ENCODE results near the gene KRTAP5-1. TPM values are rescaled to one million over a fixed set of nuclear protein-coding genes. Genes with fewer than 3 reads are reported as not detected.

Gene KRTAP5-1
- polyA plus RNA-seq, 2 of the 4 experiments (the other 2 are of a cell fraction): not detected

DNA sequence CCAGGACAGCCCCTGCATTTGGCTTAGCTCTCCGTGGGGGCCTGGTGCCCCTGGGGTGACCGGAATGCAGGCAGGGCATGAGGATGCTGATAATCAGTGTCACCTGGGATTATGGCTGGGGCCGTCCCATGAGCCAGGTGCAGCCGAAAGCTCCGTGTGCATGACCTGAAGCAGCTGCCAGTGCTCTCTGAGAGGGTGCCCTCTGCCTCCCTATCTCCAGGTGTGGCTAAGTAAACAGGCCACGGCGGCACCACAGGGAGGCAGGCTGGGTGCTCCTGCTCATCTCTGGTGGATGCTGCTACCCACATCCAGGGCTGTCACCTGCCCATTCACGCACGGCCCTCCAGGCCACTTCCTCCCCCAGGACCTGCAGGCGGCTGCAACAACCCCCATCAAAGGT lies 42.8 kb downstream of the KRTAP5-1 start:
- FAIRE-seq: no peak
- TF ChIP-seq MAZ (IDR thresholded peaks at IDR 0.05; ENCODE audit: borderline replicate concordance, low read depth, low read length) (no peak), CHD4 (IDR thresholded peaks at IDR 0.05; ENCODE audit: borderline replicate concordance) (no peak), NFE2L2 (conservative IDR thresholded peaks at IDR 0.05; ENCODE audit: low read length) (no peak), HOXB13 (CRISPR knock-in tag; IDR thresholded peaks at IDR 0.05; ENCODE audit: low read depth) (no peak), FOSB (CRISPR knock-in tag; IDR thresholded peaks at IDR 0.05) (no peak), HDAC2 (IDR thresholded peaks at IDR 0.05) (no peak), BHLHE40 (IDR thresholded peaks at IDR 0.05; ENCODE audit: low read depth, low read length) (no peak)
- TF ChIP-seq, protein P1, sequence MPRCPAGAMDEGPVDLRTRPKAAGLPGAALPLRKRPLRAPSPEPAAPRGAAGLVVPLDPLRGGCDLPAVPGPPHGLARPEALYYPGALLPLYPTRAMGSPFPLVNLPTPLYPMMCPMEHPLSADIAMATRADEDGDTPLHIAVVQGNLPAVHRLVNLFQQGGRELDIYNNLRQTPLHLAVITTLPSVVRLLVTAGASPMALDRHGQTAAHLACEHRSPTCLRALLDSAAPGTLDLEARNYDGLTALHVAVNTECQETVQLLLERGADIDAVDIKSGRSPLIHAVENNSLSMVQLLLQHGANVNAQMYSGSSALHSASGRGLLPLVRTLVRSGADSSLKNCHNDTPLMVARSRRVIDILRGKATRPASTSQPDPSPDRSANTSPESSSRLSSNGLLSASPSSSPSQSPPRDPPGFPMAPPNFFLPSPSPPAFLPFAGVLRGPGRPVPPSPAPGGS (IDR thresholded peaks at IDR 0.05): no peak
- TF ChIP-seq, protein P2, sequence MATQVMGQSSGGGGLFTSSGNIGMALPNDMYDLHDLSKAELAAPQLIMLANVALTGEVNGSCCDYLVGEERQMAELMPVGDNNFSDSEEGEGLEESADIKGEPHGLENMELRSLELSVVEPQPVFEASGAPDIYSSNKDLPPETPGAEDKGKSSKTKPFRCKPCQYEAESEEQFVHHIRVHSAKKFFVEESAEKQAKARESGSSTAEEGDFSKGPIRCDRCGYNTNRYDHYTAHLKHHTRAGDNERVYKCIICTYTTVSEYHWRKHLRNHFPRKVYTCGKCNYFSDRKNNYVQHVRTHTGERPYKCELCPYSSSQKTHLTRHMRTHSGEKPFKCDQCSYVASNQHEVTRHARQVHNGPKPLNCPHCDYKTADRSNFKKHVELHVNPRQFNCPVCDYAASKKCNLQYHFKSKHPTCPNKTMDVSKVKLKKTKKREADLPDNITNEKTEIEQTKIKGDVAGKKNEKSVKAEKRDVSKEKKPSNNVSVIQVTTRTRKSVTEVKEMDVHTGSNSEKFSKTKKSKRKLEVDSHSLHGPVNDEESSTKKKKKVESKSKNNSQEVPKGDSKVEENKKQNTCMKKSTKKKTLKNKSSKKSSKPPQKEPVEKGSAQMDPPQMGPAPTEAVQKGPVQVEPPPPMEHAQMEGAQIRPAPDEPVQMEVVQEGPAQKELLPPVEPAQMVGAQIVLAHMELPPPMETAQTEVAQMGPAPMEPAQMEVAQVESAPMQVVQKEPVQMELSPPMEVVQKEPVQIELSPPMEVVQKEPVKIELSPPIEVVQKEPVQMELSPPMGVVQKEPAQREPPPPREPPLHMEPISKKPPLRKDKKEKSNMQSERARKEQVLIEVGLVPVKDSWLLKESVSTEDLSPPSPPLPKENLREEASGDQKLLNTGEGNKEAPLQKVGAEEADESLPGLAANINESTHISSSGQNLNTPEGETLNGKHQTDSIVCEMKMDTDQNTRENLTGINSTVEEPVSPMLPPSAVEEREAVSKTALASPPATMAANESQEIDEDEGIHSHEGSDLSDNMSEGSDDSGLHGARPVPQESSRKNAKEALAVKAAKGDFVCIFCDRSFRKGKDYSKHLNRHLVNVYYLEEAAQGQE (IDR thresholded peaks at IDR 0.05): no peak
- TF ChIP-seq, protein P3, sequence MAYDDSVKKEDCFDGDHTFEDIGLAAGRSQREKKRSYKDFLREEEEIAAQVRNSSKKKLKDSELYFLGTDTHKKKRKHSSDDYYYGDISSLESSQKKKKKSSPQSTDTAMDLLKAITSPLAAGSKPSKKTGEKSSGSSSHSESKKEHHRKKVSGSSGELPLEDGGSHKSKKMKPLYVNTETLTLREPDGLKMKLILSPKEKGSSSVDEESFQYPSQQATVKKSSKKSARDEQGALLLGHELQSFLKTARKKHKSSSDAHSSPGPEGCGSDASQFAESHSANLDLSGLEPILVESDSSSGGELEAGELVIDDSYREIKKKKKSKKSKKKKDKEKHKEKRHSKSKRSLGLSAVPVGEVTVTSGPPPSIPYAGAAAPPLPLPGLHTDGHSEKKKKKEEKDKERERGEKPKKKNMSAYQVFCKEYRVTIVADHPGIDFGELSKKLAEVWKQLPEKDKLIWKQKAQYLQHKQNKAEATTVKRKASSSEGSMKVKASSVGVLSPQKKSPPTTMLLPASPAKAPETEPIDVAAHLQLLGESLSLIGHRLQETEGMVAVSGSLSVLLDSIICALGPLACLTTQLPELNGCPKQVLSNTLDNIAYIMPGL (CRISPR knock-in tag; IDR thresholded peaks at IDR 0.05; ENCODE audit: borderline replicate concordance): no peak
- DNase-seq (ENCODE audit: low read depth in 1 of 2, low spot score in 1 of 2): no peak
- Histone ChIP-seq H3K27ac (no peak overlapping the region), H3K9me3 (no peaks in the 10 kb centered on the region), H3K4me1 (peaks cover 2% of the 10 kb centered on the region; the same call in 1 of the 3 replicates), H3K4me2 (no peak overlapping the region), H3K4me3 (no peak overlapping the region)
- ChIA-PET POLR2A (no interaction called here), CTCF (interaction anchor here (1.4 to 15.0 kb wide), 4 partner anchors 25 to 151 kb away, joined by 3 to 719 read pairs (median 7); partner anchors contain the start of gene DUSP8)
- WGBS (ENCODE audit: missing lambda C conversion rate): 50% methylated on average over 2 of the region's 10 CpGs
- ATAC-seq: no peak

DNA sequence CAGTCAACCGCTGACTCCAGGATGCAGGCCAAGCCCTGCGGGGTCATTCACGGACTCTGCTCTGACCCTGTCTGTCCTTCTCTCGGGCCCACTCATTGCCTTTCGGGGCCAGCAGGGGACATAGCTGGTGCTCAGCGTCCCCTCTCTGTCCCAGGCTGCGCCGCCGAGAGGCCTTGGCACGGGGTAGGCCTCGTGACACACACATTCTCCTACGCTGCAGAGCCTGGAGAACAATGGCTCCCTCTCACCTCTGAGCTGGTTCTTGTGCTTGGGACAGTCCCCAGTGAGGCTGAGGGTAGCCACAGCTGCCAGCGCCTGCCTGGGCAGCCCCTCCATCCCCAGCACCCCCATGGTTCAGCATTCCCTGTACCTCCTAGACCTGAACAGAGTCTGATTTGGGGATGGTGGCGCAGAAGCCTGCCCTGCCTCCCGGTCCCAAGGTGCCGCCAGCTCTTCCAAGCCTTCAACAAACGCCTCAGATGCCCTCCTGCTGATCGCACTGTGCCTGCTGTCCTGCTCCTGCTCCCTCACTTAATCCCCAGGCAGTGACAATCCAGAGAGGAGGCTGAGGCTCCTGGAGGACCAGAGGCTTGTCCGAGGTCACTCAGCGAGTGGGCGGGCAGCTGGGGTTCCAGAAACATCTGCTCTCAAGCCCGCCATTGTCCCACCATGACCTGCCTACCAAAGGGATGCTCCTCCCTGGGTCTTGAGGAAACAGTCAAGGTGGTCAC lies 43.4 kb downstream of the KRTAP5-1 start:
- DNase-seq (ENCODE audit: low read depth in 1 of 2, low spot score in 1 of 2) (no peak), FAIRE-seq (no peak), ATAC-seq (peak; percentile 11 to 39; a peak in 3 of 6 replicates)
- H3K4me3 ChIP-seq: no peak overlapping the region
- POLR2A ChIA-PET: no interaction called here
- CTCF ChIA-PET: interaction anchor here (1.4 to 15.0 kb wide), 3 partner anchors 26 to 111 kb away, joined by 5 to 719 read pairs (median 9); partner anchors contain the start of gene DUSP8
- H3K27ac ChIP-seq: no peak overlapping the region
- TF ChIP-seq JUNB (IDR thresholded peaks at IDR 0.05): no peak
- no peaks in the 10 kb centered on the region for H3K4me1 ChIP-seq
- H3K4me2 ChIP-seq: no peak overlapping the region
- 83% methylated on average over 19 of the region's 22 CpGs for WGBS (ENCODE audit: missing lambda C conversion rate)
- H3K9me3 ChIP-seq: no peaks in the 10 kb centered on the region

DNA sequence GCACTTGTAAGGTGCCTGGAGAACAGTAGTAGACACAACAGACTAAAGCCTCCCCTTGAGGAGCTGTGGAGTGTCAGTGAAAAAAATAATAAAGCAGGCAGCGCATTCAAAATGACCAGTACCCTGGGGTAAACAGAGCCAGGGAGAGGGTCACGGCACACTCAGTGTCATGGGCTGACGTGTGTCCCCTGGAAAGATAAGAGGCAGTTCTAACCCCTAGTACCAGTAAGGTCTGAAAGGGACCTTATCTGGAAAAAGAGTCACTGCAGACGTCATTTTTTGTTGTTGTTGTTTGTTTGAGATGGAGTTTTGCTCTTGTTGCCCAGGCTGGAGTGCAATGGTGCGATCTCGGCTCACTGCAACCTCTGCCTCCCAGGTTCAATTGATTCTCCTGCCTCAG lies 45.0 kb downstream of the KRTAP5-1 start:
- WGBS (ENCODE audit: missing lambda C conversion rate): 87% methylated on average over 6 of the region's 6 CpGs
- Histone ChIP-seq H3K4me2 (no peak overlapping the region), H3K9me3 (no peaks in the 10 kb centered on the region), H3K4me1 (no peaks in the 10 kb centered on the region), H3K4me3 (no peak overlapping the region), H3K27ac (no peak overlapping the region)
- no peak for TF ChIP-seq GATA3 (IDR thresholded peaks at IDR 0.05; ENCODE audit: borderline replicate concordance)
- no peak for TF ChIP-seq NR3C1 (IDR thresholded peaks at IDR 0.05)
- TF ChIP-seq, protein P4, sequence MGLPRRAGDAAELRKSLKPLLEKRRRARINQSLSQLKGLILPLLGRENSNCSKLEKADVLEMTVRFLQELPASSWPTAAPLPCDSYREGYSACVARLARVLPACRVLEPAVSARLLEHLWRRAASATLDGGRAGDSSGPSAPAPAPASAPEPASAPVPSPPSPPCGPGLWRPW (IDR thresholded peaks at IDR 0.05): no peak
- no peak for TF ChIP-seq HDAC2 (IDR thresholded peaks at IDR 0.05)
- no peak for TF ChIP-seq ZSCAN20 (CRISPR knock-in tag; IDR thresholded peaks at IDR 0.05)
- TF ChIP-seq MYC (IDR thresholded peaks at IDR 0.05; ENCODE audit: borderline replicate concordance, low read length): no peak
- TF ChIP-seq POLR2AphosphoS2 (conservative IDR thresholded peaks at IDR 0.05; ENCODE audit: low read length): no peak
- ChIA-PET CTCF (interaction anchor here (1.5 to 15.0 kb wide), 2 partner anchors 27 to 154 kb away, joined by 3 to 719 read pairs; partner anchors contain the start of gene DUSP8), POLR2A (no interaction called here)
- no peak for ATAC-seq
- FAIRE-seq: no peak
- DNase-seq (ENCODE audit: low read depth in 1 of 2, low spot score in 1 of 2): no peak

All from A549 (cell line).